OCI-LY1 (cell line): ENCODE data around the gene DFFA.

Experiments used
- CTCF ChIP-seq: fragments of 200-600 bp; sonication (generic), shearing (Covaris generic); IDR thresholded peaks from 2 replicates; pipeline ENCODE4 v1.5.1; 2017; ENCODE audit warnings: mild to moderate bottlenecking, antibody characterized with exemption, low read length, moderate library complexity, mixed read lengths
- EZH2 ChIP-seq: fragments of 200-600 bp; sonication (generic), shearing (Covaris generic); IDR thresholded peaks from 2 replicates; pipeline ENCODE4 v1.8.0; 2017; ENCODE audit warnings: borderline replicate concordance, mixed run types, mild to moderate bottlenecking, antibody characterized with exemption, low read length, moderate library complexity, mixed read lengths

DNA sequence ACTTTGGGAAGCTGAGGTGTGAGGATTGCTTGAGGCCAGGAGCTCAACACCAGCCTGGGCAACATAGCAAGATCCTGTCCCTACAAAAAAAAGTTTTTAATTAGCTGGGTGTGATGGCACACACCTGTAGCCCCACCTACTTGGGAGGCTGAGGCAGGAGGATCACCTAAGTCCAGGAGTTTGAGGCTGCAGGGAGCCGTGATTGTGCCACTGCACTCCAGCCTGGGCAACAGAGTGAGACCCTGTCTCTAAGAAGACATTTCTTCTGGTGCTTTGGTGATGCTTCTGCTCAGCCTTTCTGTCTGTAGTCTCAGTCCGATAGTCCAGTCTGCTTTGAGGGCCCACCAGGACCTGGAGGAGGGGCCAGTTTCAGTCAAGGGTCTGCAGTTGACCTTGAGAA, 65.1 kb downstream of the DFFA start:
- TF ChIP-seq CTCF (no peak), EZH2 (no peak)
